Measurements from ENCODE around the gene KTN1. TPM values are rescaled to one million over a fixed set of nuclear protein-coding genes. Genes with fewer than 3 reads are reported as not detected.

The KTN1 gene
- polyA plus RNA-seq, 1 experiment = 25.6 TPM

DNA sequence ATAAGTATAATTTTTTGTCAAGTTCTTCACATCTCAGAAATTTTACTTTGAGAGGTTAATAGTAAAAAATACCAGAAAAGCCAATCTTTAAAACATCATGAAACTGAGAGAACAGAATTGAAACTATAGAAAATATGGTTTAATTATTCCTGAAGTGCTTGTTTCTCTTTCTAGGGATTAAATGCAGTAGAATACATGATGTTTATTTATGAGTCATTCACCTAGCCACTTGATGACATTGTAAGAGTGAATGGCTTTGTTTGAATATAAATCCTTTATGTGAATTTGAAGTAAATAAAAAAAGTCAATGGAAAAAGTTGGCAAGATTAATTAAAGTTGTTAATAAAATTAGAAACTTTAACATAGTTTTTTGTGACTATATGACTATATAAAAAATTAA is 48.4 kb downstream of the KTN1 start:
- no peak overlapping the region for H3K4me3 ChIP-seq (ENCODE audit: low read depth, low read length)
- H3K36me3 ChIP-seq (ENCODE audit: control insufficient read depth, insufficient read depth, low read length) = no peaks in the 10 kb centered on the region
- TF ChIP-seq, protein P1, sequence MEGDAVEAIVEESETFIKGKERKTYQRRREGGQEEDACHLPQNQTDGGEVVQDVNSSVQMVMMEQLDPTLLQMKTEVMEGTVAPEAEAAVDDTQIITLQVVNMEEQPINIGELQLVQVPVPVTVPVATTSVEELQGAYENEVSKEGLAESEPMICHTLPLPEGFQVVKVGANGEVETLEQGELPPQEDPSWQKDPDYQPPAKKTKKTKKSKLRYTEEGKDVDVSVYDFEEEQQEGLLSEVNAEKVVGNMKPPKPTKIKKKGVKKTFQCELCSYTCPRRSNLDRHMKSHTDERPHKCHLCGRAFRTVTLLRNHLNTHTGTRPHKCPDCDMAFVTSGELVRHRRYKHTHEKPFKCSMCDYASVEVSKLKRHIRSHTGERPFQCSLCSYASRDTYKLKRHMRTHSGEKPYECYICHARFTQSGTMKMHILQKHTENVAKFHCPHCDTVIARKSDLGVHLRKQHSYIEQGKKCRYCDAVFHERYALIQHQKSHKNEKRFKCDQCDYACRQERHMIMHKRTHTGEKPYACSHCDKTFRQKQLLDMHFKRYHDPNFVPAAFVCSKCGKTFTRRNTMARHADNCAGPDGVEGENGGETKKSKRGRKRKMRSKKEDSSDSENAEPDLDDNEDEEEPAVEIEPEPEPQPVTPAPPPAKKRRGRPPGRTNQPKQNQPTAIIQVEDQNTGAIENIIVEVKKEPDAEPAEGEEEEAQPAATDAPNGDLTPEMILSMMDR (IDR thresholded peaks at IDR 0.05; ENCODE audit: insufficient read depth, low read depth, low read length) = no peak
- no peaks in the 10 kb centered on the region for H3K27me3 ChIP-seq (ENCODE audit: control insufficient read depth, insufficient read depth, low read length)
- no peak for DNase-seq (ENCODE audit: low read depth)
- CTCF ChIA-PET = interaction anchor here (1.2 kb wide), 1 partner anchor 182 kb away, joined by 3 read pairs; no protein-coding TSS in a partner anchor
- POLR2A ChIA-PET = no interaction called here

DNA sequence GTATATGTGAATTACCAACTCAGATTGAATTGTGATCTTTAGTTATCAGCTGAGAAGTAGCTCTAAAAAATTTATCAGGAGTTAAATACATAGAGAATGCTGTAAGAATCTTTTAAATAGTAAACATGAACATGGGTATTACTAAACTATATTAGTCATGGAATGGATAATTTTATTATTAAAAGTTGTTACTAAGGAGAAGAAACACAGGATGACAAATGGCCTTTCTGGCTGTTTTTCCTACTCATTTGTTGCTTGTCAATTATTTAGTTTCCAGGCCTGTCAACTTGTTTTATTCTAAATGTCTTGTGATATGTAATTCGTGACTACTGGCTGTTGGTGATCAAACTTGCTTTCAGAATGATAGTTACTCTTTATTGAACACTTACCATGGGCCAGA is 58.7 kb downstream of the KTN1 start:
- no peak overlapping the region for H3K4me3 ChIP-seq (ENCODE audit: low read depth, low read length)
- no peaks in the 10 kb centered on the region for H3K27me3 ChIP-seq (ENCODE audit: control insufficient read depth, insufficient read depth, low read length)
- CTCF ChIA-PET = interaction anchor here (0.6 to 1.0 kb wide), 2 partner anchors 20 to 21 kb away, joined by 3 read pairs; no protein-coding TSS in a partner anchor
- DNase-seq (ENCODE audit: low read depth) = no peak
- TF ChIP-seq, protein P1 (IDR thresholded peaks at IDR 0.05; ENCODE audit: insufficient read depth, low read depth, low read length) = no peak
- no peaks in the 10 kb centered on the region; the same call in 1 of the 2 replicates for H3K36me3 ChIP-seq (ENCODE audit: control insufficient read depth, insufficient read depth, low read length)
- POLR2A ChIA-PET = no interaction called here

DNA sequence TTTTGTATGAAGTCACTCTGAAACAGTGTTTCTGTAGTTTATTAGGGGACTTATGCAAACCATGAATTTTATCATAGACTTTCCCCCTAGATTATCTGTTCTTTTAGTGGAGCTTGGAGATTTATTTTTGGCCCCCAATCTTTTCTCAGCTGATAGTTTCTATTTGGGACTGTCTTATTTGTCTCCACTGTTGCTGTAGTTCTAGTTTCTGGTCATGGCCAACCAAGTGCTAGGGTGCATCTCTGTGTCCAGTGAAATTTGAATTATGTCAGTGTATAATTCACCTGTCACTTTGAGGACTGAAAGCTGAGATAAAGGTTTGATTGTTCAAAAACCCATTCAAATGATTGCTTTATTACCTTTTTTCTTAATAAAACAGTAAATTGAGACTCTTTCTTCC is 61.3 kb downstream of the KTN1 start:
- no peak overlapping the region for H3K4me3 ChIP-seq (ENCODE audit: low read depth, low read length)
- TF ChIP-seq, protein P1 (IDR thresholded peaks at IDR 0.05; ENCODE audit: insufficient read depth, low read depth, low read length) = no peak
- POLR2A ChIA-PET = no interaction called here
- CTCF ChIA-PET = no interaction called here
- no peaks in the 10 kb centered on the region for H3K27me3 ChIP-seq (ENCODE audit: control insufficient read depth, insufficient read depth, low read length)
- DNase-seq (ENCODE audit: low read depth) = no peak
- H3K36me3 ChIP-seq (ENCODE audit: control insufficient read depth, insufficient read depth, low read length) = no peaks in the 10 kb centered on the region; the same call in 1 of the 2 replicates

DNA sequence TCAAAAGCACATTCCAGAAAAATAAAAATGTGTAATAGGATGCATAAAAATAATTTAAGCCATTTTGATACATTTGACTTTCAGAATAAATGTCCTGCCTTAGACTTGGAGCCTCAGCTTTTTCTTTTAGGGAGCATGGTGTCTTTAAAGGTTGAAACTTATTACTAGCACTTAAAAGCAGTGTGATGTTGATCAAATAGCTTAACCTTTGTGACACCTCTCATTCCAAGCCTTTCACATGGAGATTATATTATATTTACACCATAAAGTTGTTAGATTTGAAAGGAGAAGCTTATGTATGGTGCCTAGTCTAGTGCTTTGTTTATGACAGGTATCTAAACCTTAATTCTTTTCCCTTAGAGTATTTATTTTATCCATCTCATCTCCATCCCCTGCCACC is 61.9 kb downstream of the KTN1 start:
- H3K36me3 ChIP-seq (ENCODE audit: control insufficient read depth, insufficient read depth, low read length) = no peaks in the 10 kb centered on the region
- TF ChIP-seq, protein P1 (IDR thresholded peaks at IDR 0.05; ENCODE audit: insufficient read depth, low read depth, low read length) = no peak
- no peak overlapping the region for H3K4me3 ChIP-seq (ENCODE audit: low read depth, low read length)
- no peak for DNase-seq (ENCODE audit: low read depth)
- H3K27me3 ChIP-seq (ENCODE audit: control insufficient read depth, insufficient read depth, low read length) = no peaks in the 10 kb centered on the region
- CTCF ChIA-PET = interaction anchor here (1.1 kb wide), 1 partner anchor 41 kb away, joined by 4 read pairs; no protein-coding TSS in a partner anchor
- POLR2A ChIA-PET = no interaction called here

DNA sequence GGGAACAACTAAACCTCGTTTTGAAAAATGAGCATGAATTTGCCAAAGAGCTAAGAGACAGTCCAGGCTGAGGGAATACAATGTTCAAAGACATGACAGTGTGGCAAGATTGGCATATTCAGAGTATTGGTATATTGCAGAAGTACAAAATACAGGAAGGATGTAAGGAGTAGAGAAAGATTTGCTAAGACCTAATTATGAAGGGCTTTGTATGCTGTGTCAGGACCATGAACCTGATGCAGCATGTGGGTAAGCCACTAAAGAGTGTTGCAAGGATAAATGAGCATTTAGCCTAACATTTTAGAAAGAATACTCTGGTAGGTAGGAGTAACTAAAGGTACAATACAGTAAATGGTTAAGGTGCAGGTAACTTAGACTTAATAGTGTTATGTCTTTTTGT is 65.1 kb downstream of the KTN1 start:
- no peaks in the 10 kb centered on the region for H3K27me3 ChIP-seq (ENCODE audit: control insufficient read depth, insufficient read depth, low read length)
- POLR2A ChIA-PET = no interaction called here
- no peak overlapping the region for H3K4me3 ChIP-seq (ENCODE audit: low read depth, low read length)
- DNase-seq (ENCODE audit: low read depth) = no peak
- CTCF ChIA-PET = interaction anchor here (1.7 kb wide), 1 partner anchor 198 kb away, joined by 4 read pairs; no protein-coding TSS in a partner anchor
- TF ChIP-seq, protein P1 (IDR thresholded peaks at IDR 0.05; ENCODE audit: insufficient read depth, low read depth, low read length) = no peak
- peaks cover 2% of the 10 kb centered on the region; the same call in 1 of the 2 replicates for H3K36me3 ChIP-seq (ENCODE audit: control insufficient read depth, insufficient read depth, low read length)
